ENCODE measurements around the gene BAAT.

The BAAT gene

GRCh38 chr9:101397746-101398067, 12.9 kb upstream of the BAAT start:
- no peaks in the 10 kb centered on the region for H3K9me3 ChIP-seq (replicated peaks; ENCODE audit: low read length)
- peak overlapping the region; percentile 79 for H3K9ac ChIP-seq (ENCODE audit: low read depth, low read length)
- peaks cover 33% of the 10 kb centered on the region for H3K36me3 ChIP-seq (ENCODE audit: insufficient read depth, low read length)
- peak overlapping the region; percentile 87 for H3K4me2 ChIP-seq (ENCODE audit: low read length)
- peak overlapping the region; percentile 71 for H3K4me3 ChIP-seq (ENCODE audit: low read length)
- peaks cover 21% of the 10 kb centered on the region for H3K4me1 ChIP-seq (ENCODE audit: control insufficient read depth, insufficient read depth, low read length)
- no peaks in the 10 kb centered on the region for H3K27me3 ChIP-seq (ENCODE audit: control insufficient read depth, insufficient read depth, low read length)

- Histone ChIP-seq H3K36me3 (ENCODE audit: insufficient read depth, low read length) (peaks cover 17% of the 10 kb centered on the region), H3K27me3 (ENCODE audit: control insufficient read depth, insufficient read depth, low read length) (no peaks in the 10 kb centered on the region), H3K9ac (ENCODE audit: low read depth, low read length) (no peak overlapping the region), H3K4me3 (ENCODE audit: low read length) (no peak overlapping the region), H3K4me1 (ENCODE audit: control insufficient read depth, insufficient read depth, low read length) (peaks cover 5% of the 10 kb centered on the region), H3K9me3 (replicated peaks; ENCODE audit: low read length) (no peaks in the 10 kb centered on the region), H3K4me2 (ENCODE audit: low read length) (no peak overlapping the region)
Measured at GRCh38 chr9:101394687-101395086, 9.9 kb upstream of the BAAT start.

- H3K4me1 ChIP-seq (ENCODE audit: control insufficient read depth, insufficient read depth, low read length), result peaks cover 4% of the 10 kb centered on the region
- H3K27me3 ChIP-seq (ENCODE audit: control insufficient read depth, insufficient read depth, low read length), result no peaks in the 10 kb centered on the region
- H3K9ac ChIP-seq (ENCODE audit: low read depth, low read length), result no peak overlapping the region
- no peaks in the 10 kb centered on the region for H3K9me3 ChIP-seq (replicated peaks; ENCODE audit: low read length)
- H3K4me3 ChIP-seq (ENCODE audit: low read length), result no peak overlapping the region
- H3K4me2 ChIP-seq (ENCODE audit: low read length), result no peak overlapping the region
- peaks cover 21% of the 10 kb centered on the region for H3K36me3 ChIP-seq (ENCODE audit: insufficient read depth, low read length)
Measured at GRCh38 chr9:101393135-101393534, 8.3 kb upstream of the BAAT start.

GRCh38 chr9:101388507-101388993, 3.7 kb upstream of the BAAT start:
- Histone ChIP-seq H3K9ac (ENCODE audit: low read depth, low read length) (no peak overlapping the region), H3K4me2 (ENCODE audit: low read length) (no peak overlapping the region), H3K36me3 (ENCODE audit: insufficient read depth, low read length) (peaks cover 16% of the 10 kb centered on the region), H3K4me3 (ENCODE audit: low read length) (no peak overlapping the region), H3K4me1 (ENCODE audit: control insufficient read depth, insufficient read depth, low read length) (no peaks in the 10 kb centered on the region), H3K9me3 (replicated peaks; ENCODE audit: low read length) (no peaks in the 10 kb centered on the region), H3K27me3 (ENCODE audit: control insufficient read depth, insufficient read depth, low read length) (no peaks in the 10 kb centered on the region)

- no peak overlapping the region for H3K4me3 ChIP-seq (ENCODE audit: low read length)
- no peak overlapping the region for H3K9ac ChIP-seq (ENCODE audit: low read depth, low read length)
- peaks cover 16% of the 10 kb centered on the region for H3K36me3 ChIP-seq (ENCODE audit: insufficient read depth, low read length)
- no peaks in the 10 kb centered on the region for H3K9me3 ChIP-seq (replicated peaks; ENCODE audit: low read length)
- H3K27me3 ChIP-seq (ENCODE audit: control insufficient read depth, insufficient read depth, low read length), result no peaks in the 10 kb centered on the region
- no peaks in the 10 kb centered on the region for H3K4me1 ChIP-seq (ENCODE audit: control insufficient read depth, insufficient read depth, low read length)
- H3K4me2 ChIP-seq (ENCODE audit: low read length), result no peak overlapping the region
Measured at GRCh38 chr9:101387871-101388506, 3.2 kb upstream of the BAAT start.

GRCh38 chr9:101383361-101383760, 1.4 kb downstream of the BAAT start:
- Histone ChIP-seq H3K4me3 (ENCODE audit: low read length) (no peak overlapping the region), H3K36me3 (ENCODE audit: insufficient read depth, low read length) (no peaks in the 10 kb centered on the region), H3K27me3 (ENCODE audit: control insufficient read depth, insufficient read depth, low read length) (no peaks in the 10 kb centered on the region), H3K9me3 (replicated peaks; ENCODE audit: low read length) (no peaks in the 10 kb centered on the region), H3K4me2 (ENCODE audit: low read length) (no peak overlapping the region), H3K9ac (ENCODE audit: low read depth, low read length) (no peak overlapping the region), H3K4me1 (ENCODE audit: control insufficient read depth, insufficient read depth, low read length) (no peaks in the 10 kb centered on the region)

- Histone ChIP-seq H3K4me1 (ENCODE audit: control insufficient read depth, insufficient read depth, low read length) (no peaks in the 10 kb centered on the region), H3K4me2 (ENCODE audit: low read length) (no peak overlapping the region), H3K27me3 (ENCODE audit: control insufficient read depth, insufficient read depth, low read length) (no peaks in the 10 kb centered on the region), H3K9me3 (replicated peaks; ENCODE audit: low read length) (no peaks in the 10 kb centered on the region), H3K36me3 (ENCODE audit: insufficient read depth, low read length) (no peaks in the 10 kb centered on the region), H3K9ac (ENCODE audit: low read depth, low read length) (no peak overlapping the region), H3K4me3 (ENCODE audit: low read length) (no peak overlapping the region)
Measured at GRCh38 chr9:101381833-101382342, 2.9 kb downstream of the BAAT start.

- Histone ChIP-seq H3K4me2 (ENCODE audit: low read length) (no peak overlapping the region), H3K36me3 (ENCODE audit: insufficient read depth, low read length) (no peaks in the 10 kb centered on the region), H3K9ac (ENCODE audit: low read depth, low read length) (no peak overlapping the region), H3K9me3 (replicated peaks; ENCODE audit: low read length) (no peaks in the 10 kb centered on the region), H3K4me1 (ENCODE audit: control insufficient read depth, insufficient read depth, low read length) (peaks cover 7% of the 10 kb centered on the region), H3K4me3 (ENCODE audit: low read length) (no peak overlapping the region), H3K27me3 (ENCODE audit: control insufficient read depth, insufficient read depth, low read length) (no peaks in the 10 kb centered on the region)
Measured at GRCh38 chr9:101381118-101381517, 3.7 kb downstream of the BAAT start.

- H3K4me2 ChIP-seq (ENCODE audit: low read length), result no peak overlapping the region
Measured at GRCh38 chr9:101380295-101380694, 4.5 kb downstream of the BAAT start.

GRCh38 chr9:101376111-101376848, 8.5 kb downstream of the BAAT start:
- no peak overlapping the region for H3K4me2 ChIP-seq (ENCODE audit: low read length)
- no peaks in the 10 kb centered on the region for H3K9me3 ChIP-seq (replicated peaks; ENCODE audit: low read length)
- no peak overlapping the region for H3K4me3 ChIP-seq (ENCODE audit: low read length)

More at GRCh38 chr9:101380295-101380694, 4.5 kb downstream of the BAAT start:
- peaks cover 7% of the 10 kb centered on the region for H3K4me1 ChIP-seq (ENCODE audit: control insufficient read depth, insufficient read depth, low read length)
- no peaks in the 10 kb centered on the region for H3K9me3 ChIP-seq (replicated peaks; ENCODE audit: low read length)
- H3K27me3 ChIP-seq (ENCODE audit: control insufficient read depth, insufficient read depth, low read length), result no peaks in the 10 kb centered on the region
- no peaks in the 10 kb centered on the region for H3K36me3 ChIP-seq (ENCODE audit: insufficient read depth, low read length)
- no peak overlapping the region for H3K4me3 ChIP-seq (ENCODE audit: low read length)
- no peak overlapping the region for H3K9ac ChIP-seq (ENCODE audit: low read depth, low read length)

GRCh38 chr9:101375546-101375945, 9.3 kb downstream of the BAAT start:
- H3K4me2 ChIP-seq (ENCODE audit: low read length), result no peak overlapping the region
- H3K4me3 ChIP-seq (ENCODE audit: low read length), result no peak overlapping the region
- no peaks in the 10 kb centered on the region for H3K36me3 ChIP-seq (ENCODE audit: insufficient read depth, low read length)
- peaks cover 7% of the 10 kb centered on the region for H3K4me1 ChIP-seq (ENCODE audit: control insufficient read depth, insufficient read depth, low read length)
- no peak overlapping the region for H3K9ac ChIP-seq (ENCODE audit: low read depth, low read length)
- no peaks in the 10 kb centered on the region for H3K9me3 ChIP-seq (replicated peaks; ENCODE audit: low read length)
- no peaks in the 10 kb centered on the region for H3K27me3 ChIP-seq (ENCODE audit: control insufficient read depth, insufficient read depth, low read length)

More at GRCh38 chr9:101376111-101376848, 8.5 kb downstream of the BAAT start:
- Histone ChIP-seq H3K4me1 (ENCODE audit: control insufficient read depth, insufficient read depth, low read length) (peaks cover 7% of the 10 kb centered on the region), H3K9ac (ENCODE audit: low read depth, low read length) (no peak overlapping the region), H3K36me3 (ENCODE audit: insufficient read depth, low read length) (no peaks in the 10 kb centered on the region), H3K27me3 (ENCODE audit: control insufficient read depth, insufficient read depth, low read length) (no peaks in the 10 kb centered on the region)
